GM12878 (cell line): ENCODE results near the gene RHEB. TPM values are rescaled to one million over a fixed set of nuclear protein-coding genes. Genes with fewer than 3 reads are reported as not detected.

Source experiments
- ATAC-seq: fragments of 200-7000 bp; cut with Tn5 transposase; 3 replicates; pipeline ENCODE4 v1.9.1; 2020; ENCODE audit warnings: mild to moderate bottlenecking, moderate library complexity
- BruUV-seq: library from RNA; stranded (reverse); fragments of 400-500 nt; replicated peaks from 2 replicates; lab custom pipeline; 2021; lab: Mats Ljungman, UMichigan
- CTCF ChIA-PET: fragments of 300-600 bp; sonication (Branson Sonifier 250); formaldehyde crosslinking; extraction: SDS; loops from one replicate; lab custom pipeline; 2021; ENCODE audit warnings: inconsistent platforms; lab: Yijun Ruan, JAX
- POLR2A ChIA-PET: fragments of 350-600 bp; formaldehyde crosslinking; extraction: SDS; loops from one replicate; lab custom pipeline; 2021; ENCODE audit warnings: inconsistent platforms; lab: Charles Lee
- RAD21 ChIA-PET: fragments of 300-600 bp; sonication (Branson Sonifier 250); formaldehyde crosslinking; loops from one replicate; lab custom pipeline; 2023; ENCODE audit warnings: antibody characterized with exemption; ENCODE audit not compliant: unreplicated experiment; lab: Charles Lee
- SMC1A ChIA-PET: fragments of 300-600 bp; sonication (Branson Sonifier 250); formaldehyde crosslinking; loops from one replicate; lab custom pipeline; 2023; ENCODE audit not compliant: unreplicated experiment, uncharacterized antibody; lab: Charles Lee
- DNase-seq: peaks from one replicate; pipeline ENCODE4 v3.0.0-alpha.2; 2011; ENCODE audit warnings: low read depth, low spot score
- FAIRE-seq: peaks from 3 replicates; lab custom pipeline; 2011; peaks lifted over from hg19 to GRCh38; lab: Jason Lieb, UNC
- H2AFZ ChIP-seq: 2 replicates; pipeline ENCODE4 v1.6.0; 2011; ENCODE audit warnings: low read depth, low read length, control low read depth; ENCODE audit not compliant: control insufficient read depth
- H3K27ac ChIP-seq: 2 replicates; pipeline ENCODE4 v1.5.1; 2011; ENCODE audit warnings: control low read depth; ENCODE audit not compliant: control insufficient read depth, insufficient read depth
- H3K27me3 ChIP-seq, 2 experiments: replicated peaks in 1 of 2; 2 replicates each; pipeline versions ENCODE4 v1.6.0 to v1.6.1; 2011; ENCODE audit warnings: low read length in 1 of 2; ENCODE audit not compliant: control insufficient read depth in 2 of 2, insufficient read depth in 2 of 2
- H3K36me3 ChIP-seq, 2 experiments: 2 replicates each; pipeline ENCODE4 v1.5.1; 2011; ENCODE audit warnings: low read length in 1 of 2; ENCODE audit not compliant: control insufficient read depth in 2 of 2, insufficient read depth in 2 of 2
- H3K4me1 ChIP-seq: 2 replicates; pipeline ENCODE4 v1.6.1; 2011; ENCODE audit warnings: mild to moderate bottlenecking, low read length, moderate library complexity, mixed read lengths; ENCODE audit not compliant: control insufficient read depth, insufficient read depth
- H3K4me2 ChIP-seq: 2 replicates; pipeline ENCODE4 v1.6.0; 2011; ENCODE audit warnings: control low read depth; ENCODE audit not compliant: control insufficient read depth, insufficient read depth
- H3K4me3 ChIP-seq: fragments of 200-600 bp; sonication (generic); 2 replicates; pipeline ENCODE4 v1.5.1; 2016
- H3K79me2 ChIP-seq: 2 replicates; pipeline ENCODE4 v1.6.0; 2011; ENCODE audit warnings: low read length; ENCODE audit not compliant: control insufficient read depth, insufficient read depth
- H3K9ac ChIP-seq: 2 replicates; pipeline ENCODE4 v1.8.0; 2011; ENCODE audit warnings: low read length, control low read depth, mixed read lengths; ENCODE audit not compliant: control insufficient read depth, insufficient read depth
- H3K9me3 ChIP-seq: replicated peaks from 3 replicates; pipeline ENCODE4 v1.5.1; 2011; ENCODE audit warnings: mild to moderate bottlenecking, low read length; ENCODE audit not compliant: control insufficient read depth, insufficient read depth
- H4K20me1 ChIP-seq: 2 replicates; pipeline ENCODE4 v1.6.0; 2011; ENCODE audit not compliant: control insufficient read depth, insufficient read depth
- NFIC ChIP-seq: IDR thresholded peaks from 2 replicates; pipeline ENCODE4 v1.6.1; 2012; ENCODE audit warnings: low read depth, mild to moderate bottlenecking, inconsistent platforms, low read length, moderate library complexity
- RCOR1 ChIP-seq: conservative IDR thresholded peaks from 2 replicates; pipeline ENCODE4 v1.6.1; 2012; ENCODE audit warnings: low read depth, low read length, improper control_type of control experiment
- SIN3A ChIP-seq: IDR thresholded peaks from 2 replicates; pipeline ENCODE4 v1.6.1; 2012; ENCODE audit warnings: low read depth, low read length, improper control_type of control experiment
- SMC3 ChIP-seq: IDR thresholded peaks from 2 replicates; pipeline ENCODE4 v1.6.1; 2011; ENCODE audit warnings: low read length, improper control_type of control experiment, borderline replicate concordance
- SREBF2 ChIP-seq: IDR thresholded peaks from 2 replicates; pipeline ENCODE4 v1.6.1; 2012; ENCODE audit warnings: mild to moderate bottlenecking, low read length
- TARDBP ChIP-seq: IDR thresholded peaks from 2 replicates; pipeline ENCODE4 v1.6.1; 2016; ENCODE audit warnings: borderline replicate concordance
- WGBS: methylation state at CpG from one replicate; pipeline ENCODE4 v1.1.6; 2016; ENCODE audit warnings: low lambda C conversion rate; ENCODE audit not compliant: insufficient replicate concordance, insufficient coverage; ENCODE audit errors: missing lambda C conversion rate; 5-methylcytosine and 5-hydroxymethylcytosine counted together
- in situ Hi-C: fragments of 300-500 bp; cut with MboI; formaldehyde crosslinking; loops from 9 replicates; pipeline ENCODE4 v1.14.3; 2018; ENCODE audit warnings: mixed read lengths
- intact Hi-C: fragments of 100-400 bp; cut with micrococcal nuclease; formaldehyde crosslinking; loops from one replicate; pipeline ENCODE4 v1.14.2; 2022; ENCODE audit not compliant: unreplicated experiment
- polyA plus RNA-seq, 11 experiments: library from polyadenylated mRNA; depleted of rRNA in 4 of 11; unstranded in 6 of 11; stranded (reverse) in 5 of 11; fragments of >200 nt; fragmentation: Nextera tagmentation in 4 of 11; fragmentation: Illumina TruSeq in 1 of 11; extraction: Ambion mirVana in 4 of 11; extraction: Trizol in 1 of 11; gene quantifications; 1 replicate in 1 of 11; 2 replicates in 10 of 11; pipeline versions ENCODE4 v1.2.1 to v1.2.3, GENCODE V29; 2011 to 2016; ENCODE audit warnings: inconsistent platforms in 2 of 11, missing spikeins in 2 of 11, low read depth in 1 of 11
- total RNA-seq, 4 experiments: library from RNA; depleted of rRNA in 3 of 4; stranded (reverse); fragments of >200 nt in 3 of 4; fragmentation: Illumina TruSeq in 1 of 4; extraction: Trizol in 1 of 4; gene quantifications; 2 replicates each; pipeline versions ENCODE4 v1.2.1 to v1.2.3, GENCODE V29; 2013 to 2021
- TF ChIP-seq, protein P1 (sequence below): IDR thresholded peaks from 2 replicates; pipeline ENCODE4 v1.6.1; 2012; ENCODE audit warnings: low read depth, low read length, improper control_type of control experiment

RHEB gene
- total and polyA plus RNA-seq, 10 of the 15 experiments (the other 5 are each of a cell fraction or from before 2014, with no cell fraction given) = 6.2 to 67.8 (median 38.0) TPM

- TF ChIP-seq, protein P1, sequence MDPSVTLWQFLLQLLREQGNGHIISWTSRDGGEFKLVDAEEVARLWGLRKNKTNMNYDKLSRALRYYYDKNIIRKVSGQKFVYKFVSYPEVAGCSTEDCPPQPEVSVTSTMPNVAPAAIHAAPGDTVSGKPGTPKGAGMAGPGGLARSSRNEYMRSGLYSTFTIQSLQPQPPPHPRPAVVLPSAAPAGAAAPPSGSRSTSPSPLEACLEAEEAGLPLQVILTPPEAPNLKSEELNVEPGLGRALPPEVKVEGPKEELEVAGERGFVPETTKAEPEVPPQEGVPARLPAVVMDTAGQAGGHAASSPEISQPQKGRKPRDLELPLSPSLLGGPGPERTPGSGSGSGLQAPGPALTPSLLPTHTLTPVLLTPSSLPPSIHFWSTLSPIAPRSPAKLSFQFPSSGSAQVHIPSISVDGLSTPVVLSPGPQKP = no peak
- no peak for TF ChIP-seq SREBF2
- TF ChIP-seq TARDBP = no peak
- TF ChIP-seq SMC3 = no peak
Observed at GRCh38 chr7:151565541-151565940, 45.8 kb upstream of the RHEB start (continued).

GRCh38 chr7:151560243-151560642, 40.5 kb upstream of the RHEB start:
- ATAC-seq = no peak
- intact Hi-C loops (no loop called here), in situ Hi-C loops (no loop called here)
- no peaks in the 10 kb centered on the region for H3K9me3 ChIP-seq
- H4K20me1 ChIP-seq = no peaks in the 10 kb centered on the region
- no TSS peak for BruUV-seq
- TF ChIP-seq RCOR1 (no peak), NFIC (no peak), SIN3A (no peak)
- no peak overlapping the region for H3K4me3 ChIP-seq
- no peak overlapping the region for H3K9ac ChIP-seq
- no peaks in the 10 kb centered on the region for H3K27me3 ChIP-seq
- ChIA-PET SMC1A (interaction anchor here (0.6 kb wide), 1 partner anchor 153 kb away, joined by 3 read pairs; no protein-coding TSS in a partner anchor), POLR2A (no interaction called here), RAD21 (no interaction called here), CTCF (no interaction called here)
- 89% methylated on average over 9 of the region's 9 CpGs for WGBS
- H2AFZ ChIP-seq = no peak overlapping the region
- H3K36me3 ChIP-seq = peaks cover 0 to 5% of the 10 kb centered on the region in 2 experiments; a peak in 3 of 4 replicates
- no peak for FAIRE-seq
- no peak overlapping the region for H3K4me2 ChIP-seq
- no peaks in the 10 kb centered on the region for H3K79me2 ChIP-seq
- no peak for DNase-seq
- no peak overlapping the region for H3K27ac ChIP-seq
- H3K4me1 ChIP-seq = no peaks in the 10 kb centered on the region
